ENCODE measurements around the gene MED12. TPM values are rescaled to one million over a fixed set of nuclear protein-coding genes. Genes with fewer than 3 reads are reported as not detected.
A peak's percentile ranks its signal among the peaks of the same experiment; 100 is the strongest.

The MED12 gene
- total RNA-seq, 4 donors from 2014 or later = 29.0 to 74.4 (median 36.0) TPM

DNA sequence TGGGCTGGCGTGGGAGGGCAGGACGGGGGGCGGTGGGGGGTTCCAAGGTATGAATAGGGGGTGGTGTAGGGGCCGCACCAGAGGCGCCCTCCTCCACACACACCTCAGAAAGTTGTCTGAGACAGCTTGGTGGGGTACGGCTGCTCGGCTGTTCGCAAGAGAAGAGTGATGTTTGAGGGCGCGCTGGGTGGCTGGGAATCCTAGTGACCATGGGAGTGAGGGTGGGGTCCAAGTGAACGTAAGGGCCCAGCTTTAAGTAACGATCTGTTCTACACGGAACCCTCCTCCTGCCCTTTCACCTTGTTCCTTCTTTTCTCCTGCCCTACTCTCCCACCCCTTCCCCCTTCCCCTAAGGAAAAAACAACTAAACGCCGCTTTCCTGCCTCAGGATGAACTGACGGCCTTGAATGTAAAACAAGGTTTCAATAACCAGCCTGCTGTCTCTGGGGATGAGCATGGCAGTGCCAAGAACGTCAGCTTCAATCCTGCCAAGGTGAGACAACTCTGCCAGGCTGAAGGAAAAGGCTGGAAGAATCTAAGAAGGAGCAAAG lies 664 bp downstream of the MED12 start:
- no peak for DNase-seq (ENCODE audit: low spot score)
- ATAC-seq (ENCODE audit: low FRiP score) = peak; percentile 44
- TF ChIP-seq, protein P1, sequence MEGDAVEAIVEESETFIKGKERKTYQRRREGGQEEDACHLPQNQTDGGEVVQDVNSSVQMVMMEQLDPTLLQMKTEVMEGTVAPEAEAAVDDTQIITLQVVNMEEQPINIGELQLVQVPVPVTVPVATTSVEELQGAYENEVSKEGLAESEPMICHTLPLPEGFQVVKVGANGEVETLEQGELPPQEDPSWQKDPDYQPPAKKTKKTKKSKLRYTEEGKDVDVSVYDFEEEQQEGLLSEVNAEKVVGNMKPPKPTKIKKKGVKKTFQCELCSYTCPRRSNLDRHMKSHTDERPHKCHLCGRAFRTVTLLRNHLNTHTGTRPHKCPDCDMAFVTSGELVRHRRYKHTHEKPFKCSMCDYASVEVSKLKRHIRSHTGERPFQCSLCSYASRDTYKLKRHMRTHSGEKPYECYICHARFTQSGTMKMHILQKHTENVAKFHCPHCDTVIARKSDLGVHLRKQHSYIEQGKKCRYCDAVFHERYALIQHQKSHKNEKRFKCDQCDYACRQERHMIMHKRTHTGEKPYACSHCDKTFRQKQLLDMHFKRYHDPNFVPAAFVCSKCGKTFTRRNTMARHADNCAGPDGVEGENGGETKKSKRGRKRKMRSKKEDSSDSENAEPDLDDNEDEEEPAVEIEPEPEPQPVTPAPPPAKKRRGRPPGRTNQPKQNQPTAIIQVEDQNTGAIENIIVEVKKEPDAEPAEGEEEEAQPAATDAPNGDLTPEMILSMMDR (IDR thresholded peaks at IDR 0.05) = no peak

DNA sequence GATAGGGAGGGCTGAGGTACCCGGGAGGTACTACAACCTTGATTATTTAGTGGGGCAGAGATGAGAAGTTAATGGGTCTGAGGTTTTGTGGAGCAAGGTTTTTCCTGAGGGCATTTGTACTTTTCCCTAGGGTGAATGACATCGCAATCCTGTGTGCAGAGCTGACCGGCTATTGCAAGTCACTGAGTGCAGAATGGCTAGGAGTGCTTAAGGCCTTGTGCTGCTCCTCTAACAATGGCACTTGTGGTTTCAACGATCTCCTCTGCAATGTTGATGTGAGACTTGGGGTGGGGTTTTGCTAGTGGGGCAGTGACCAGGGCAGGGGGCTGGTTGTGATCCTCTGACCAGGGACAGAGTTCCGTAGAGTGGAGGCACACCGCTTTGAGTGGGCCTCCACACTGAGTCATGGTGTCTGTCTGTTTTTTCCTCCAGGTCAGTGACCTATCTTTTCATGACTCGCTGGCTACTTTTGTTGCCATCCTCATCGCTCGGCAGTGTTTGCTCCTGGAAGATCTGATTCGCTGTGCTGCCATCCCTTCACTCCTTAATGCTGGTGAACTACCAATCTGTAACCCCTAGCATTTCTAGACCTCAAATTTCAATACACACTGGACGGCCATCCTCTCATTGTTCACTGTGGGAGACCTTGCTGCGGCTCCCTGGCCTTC lies 9.9 kb downstream of the MED12 start:
- DNase-seq (ENCODE audit: low spot score) (no peak), ATAC-seq (ENCODE audit: low FRiP score) (no peak)
- TF ChIP-seq, protein P1 (IDR thresholded peaks at IDR 0.05) = no peak

DNA sequence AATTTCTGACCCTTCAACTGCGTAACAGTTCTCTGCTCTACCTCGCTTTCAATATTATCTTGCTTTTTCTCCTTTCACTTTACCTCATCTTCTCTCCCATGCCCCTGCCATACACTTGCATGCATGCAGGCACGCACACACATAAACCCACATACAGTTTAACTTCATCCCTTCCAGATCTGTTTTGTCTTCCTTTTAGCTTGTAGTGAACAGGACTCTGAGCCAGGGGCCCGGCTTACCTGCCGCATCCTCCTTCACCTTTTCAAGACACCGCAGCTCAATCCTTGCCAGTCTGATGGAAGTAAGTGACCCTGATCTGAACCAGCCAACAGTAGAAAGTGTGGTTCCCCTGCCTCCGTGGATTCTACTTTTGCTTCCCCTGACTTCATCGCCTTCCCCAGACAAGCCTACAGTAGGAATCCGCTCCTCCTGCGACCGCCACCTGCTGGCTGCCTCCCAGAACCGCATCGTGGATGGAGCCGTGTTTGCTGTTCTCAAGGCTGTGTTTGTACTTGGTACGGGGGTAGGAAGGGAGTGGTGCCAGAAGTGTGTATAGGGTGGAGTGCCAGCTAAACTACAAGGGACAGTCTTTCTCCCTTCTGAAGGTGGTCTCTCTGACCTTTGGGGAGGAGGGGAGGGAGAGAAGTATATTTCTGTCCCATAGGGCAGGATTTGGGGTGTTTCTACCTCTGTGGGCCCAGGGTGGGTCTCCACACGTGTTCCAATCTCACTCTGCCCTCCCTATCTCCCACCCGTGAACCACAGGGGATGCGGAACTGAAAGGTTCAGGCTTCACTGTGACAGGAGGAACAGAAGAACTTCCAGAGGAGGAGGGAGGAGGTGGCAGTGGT lies 10.7 kb downstream of the MED12 start:
- DNase-seq (ENCODE audit: low spot score) (peak; percentile 37), ATAC-seq (ENCODE audit: low FRiP score) (peak; percentile 63)
- TF ChIP-seq, protein P1 (IDR thresholded peaks at IDR 0.05) = peak in 1 of 3 donors; percentile 7

DNA sequence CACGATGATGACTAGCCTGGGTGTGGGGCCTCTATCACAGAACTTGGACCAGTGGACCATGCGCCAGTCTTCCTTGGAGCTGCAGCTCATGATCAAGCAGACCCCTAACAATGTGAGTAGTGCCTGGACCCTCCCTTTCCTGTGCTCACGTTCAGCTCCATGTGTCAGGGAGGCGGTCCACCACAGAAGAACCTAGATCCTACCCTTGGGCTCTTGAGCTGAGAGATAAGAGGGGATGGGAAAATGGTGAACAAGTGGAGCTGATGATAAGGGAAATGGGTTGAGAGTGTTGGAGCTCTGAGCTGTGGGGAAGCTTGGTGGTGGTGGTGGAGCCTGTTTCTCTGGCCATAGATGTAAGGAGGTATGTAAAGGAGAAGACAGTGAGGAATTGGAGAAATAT lies 13.1 kb downstream of the MED12 start:
- TF ChIP-seq, protein P1 (IDR thresholded peaks at IDR 0.05) = no peak
- DNase-seq (ENCODE audit: low spot score) = no peak
- no peak for ATAC-seq (ENCODE audit: low FRiP score)

DNA sequence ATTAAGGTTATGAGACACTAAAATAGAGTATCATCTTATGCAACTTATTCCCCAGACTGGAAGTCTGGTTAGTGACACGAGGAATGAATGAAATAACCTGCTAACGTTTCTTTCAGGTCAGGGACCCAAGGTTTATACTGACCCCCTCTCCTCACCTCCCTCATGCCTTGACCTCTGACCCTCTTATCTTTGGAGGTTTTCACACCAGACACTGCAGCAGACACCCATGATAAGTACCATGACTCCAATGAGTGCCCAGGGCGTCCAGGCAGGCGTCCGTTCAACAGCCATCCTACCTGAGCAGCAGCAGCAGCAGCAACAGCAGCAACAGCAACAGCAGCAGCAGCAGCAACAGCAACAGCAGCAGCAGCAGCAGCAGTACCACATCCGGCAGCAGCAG lies 22.0 kb downstream of the MED12 start:
- DNase-seq (ENCODE audit: low spot score) (no peak), ATAC-seq (ENCODE audit: low FRiP score) (no peak)
- TF ChIP-seq, protein P1 (IDR thresholded peaks at IDR 0.05) = no peak

DNA sequence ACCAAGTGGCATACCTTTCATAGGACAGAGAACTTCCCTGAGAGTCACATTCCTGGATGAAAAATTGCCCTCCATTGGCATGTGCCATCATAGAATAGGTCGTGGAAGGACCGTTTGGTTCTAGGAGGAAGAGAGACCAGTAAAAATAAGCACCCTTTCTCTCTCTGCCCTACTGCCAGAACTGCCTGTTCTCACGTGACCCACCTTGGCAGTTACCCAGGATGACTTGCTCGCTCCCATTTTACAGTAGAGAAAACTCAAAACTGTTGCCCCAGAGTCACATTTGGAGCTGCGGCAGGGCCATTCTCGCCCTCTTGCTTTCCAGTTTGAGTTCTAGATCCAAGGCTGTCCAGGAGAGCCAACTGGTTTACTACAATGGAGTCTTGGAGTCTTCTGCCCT lies 25.1 kb downstream of the MED12 start:
- TF ChIP-seq, protein P1 (IDR thresholded peaks at IDR 0.05) = no peak
- DNase-seq (ENCODE audit: low spot score) = peak; percentile 31
- ATAC-seq (ENCODE audit: low FRiP score) = no peak
